T-helper 9 cell (primary cell): Measurements from ENCODE around the gene PPM1D.

Source experiments
- DNase-seq: peaks from one replicate; pipeline ENCODE4 v3.0.0-alpha.2; 2020

Gene PPM1D

DNA sequence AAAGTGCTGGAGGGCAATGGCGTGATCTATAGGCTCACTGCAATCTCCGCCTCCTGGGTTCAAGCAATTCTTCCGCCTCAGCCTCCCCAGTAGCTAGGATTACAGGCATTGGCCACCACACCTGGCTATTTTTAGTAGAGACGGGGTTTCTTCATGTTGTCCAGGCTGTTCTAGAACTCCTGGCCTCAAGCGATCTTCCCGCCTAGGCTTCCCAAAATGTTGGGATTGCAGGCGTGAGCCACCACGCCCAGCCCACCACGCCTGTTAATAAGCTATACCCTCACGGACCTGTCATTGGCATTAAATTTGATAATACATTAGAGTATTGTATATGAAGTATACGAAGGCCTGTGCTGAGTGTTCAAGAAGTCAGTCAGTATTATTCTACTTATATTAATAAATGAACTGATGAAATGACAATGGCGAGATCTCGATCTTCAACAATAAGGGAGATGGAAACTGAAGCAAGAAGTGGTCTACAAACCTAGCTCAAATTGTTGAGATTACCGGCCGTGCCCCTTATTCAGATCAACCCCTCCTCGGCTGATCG lies 76.8 kb downstream of the PPM1D start:
- no peak for DNase-seq

DNA sequence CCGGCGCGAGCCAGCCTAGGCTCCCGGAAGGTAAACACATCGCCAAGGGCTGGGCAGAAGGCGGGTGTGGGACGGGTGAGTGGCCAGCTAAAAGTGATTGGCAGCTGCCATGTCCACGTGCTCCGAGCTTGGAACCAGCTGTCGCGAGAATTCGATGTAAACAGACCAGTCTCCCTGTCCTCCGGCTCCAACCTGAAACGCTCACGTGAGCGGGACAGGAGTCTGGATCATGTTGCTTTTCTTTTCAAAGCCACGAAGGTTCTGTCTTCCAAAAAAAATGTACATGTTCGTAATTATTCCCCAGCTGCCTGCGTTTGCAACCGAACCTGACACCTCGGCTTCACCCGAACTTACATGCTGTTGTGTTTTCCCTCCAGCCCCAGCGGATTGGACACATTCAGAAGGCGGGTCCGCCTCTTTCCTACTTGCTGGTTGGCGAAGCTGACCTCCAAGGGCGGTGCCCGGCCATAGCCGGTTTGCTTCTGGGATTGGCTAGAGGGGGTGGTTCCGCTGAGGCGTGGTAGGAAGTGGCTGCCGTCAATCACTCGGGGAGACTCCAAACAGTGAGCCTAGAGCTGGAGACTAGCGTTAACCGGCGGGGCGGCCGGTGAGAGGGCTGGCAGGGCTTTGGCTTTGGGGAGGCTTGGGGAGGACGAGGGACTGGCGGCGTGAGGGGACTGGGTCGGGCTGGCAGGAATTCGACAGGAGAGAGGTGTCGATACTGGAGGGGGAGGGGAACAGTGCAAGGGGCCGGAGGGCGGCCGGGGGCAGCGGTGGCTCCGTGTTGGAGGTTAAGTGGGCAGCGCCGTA lies 77.5 kb downstream of the PPM1D start, which contains the start of gene BCAS3:
TSS of gene BCAS3 (plus strand) at position 544 of the 810 bp plus-strand sequence.
- DNase-seq, result peak; percentile 91

DNA sequence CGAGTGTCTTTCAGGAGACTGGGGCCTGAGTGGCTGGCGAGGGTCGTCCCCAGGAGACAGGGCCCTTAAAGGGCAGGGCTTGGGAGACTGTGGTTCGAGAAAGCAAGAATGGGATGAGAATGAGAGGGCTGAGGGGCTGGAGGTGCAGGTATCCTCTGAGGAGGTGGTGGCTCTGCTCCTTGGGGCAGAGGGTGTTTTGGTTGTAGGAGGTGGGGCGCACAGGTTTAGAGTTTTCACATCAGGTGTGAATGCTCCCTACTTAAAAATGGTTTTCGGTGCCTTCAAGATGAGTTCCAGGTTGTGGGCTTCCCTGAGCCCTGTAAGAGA lies 78.1 kb downstream of the PPM1D start:
- peak; percentile 1 for DNase-seq

DNA sequence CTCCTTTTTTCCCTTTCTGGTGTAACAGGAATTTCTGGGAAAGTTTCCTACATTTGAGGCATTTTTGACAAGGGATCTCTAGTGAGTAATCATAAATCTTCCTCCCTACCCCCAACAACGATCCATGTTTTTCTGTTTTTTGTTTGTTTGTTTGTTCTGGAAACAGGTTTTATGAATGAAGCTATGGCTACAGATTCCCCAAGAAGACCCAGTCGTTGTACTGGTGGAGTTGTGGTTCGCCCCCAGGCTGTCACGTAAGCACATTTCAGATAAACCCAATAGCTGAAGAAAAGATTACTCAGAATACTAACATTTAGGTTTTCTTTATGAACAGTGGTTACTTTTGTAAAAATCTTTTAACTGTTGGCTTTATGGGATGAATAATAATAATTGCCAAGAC lies 79.3 kb downstream of the PPM1D start:
- DNase-seq, result no peak

DNA sequence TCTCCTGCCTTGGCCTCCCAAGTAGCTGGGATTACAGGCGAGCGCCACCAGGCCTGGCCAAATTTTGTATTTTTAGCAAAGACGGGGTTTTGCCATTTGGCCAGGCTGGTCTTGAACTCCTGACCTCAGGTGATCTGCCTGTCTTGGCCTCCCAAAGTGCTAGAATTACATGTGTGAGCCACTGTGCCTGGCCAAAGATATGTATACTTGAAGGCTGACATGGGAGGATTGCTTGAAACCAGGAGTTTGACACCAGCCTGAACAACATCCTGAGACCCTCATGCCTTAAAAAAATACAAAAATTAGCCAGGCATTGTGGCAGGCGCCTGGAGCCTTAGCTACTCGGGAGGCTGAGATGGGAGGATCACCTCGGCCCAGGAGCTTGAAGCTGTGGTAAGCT lies 80.8 kb downstream of the PPM1D start:
- no peak for DNase-seq

DNA sequence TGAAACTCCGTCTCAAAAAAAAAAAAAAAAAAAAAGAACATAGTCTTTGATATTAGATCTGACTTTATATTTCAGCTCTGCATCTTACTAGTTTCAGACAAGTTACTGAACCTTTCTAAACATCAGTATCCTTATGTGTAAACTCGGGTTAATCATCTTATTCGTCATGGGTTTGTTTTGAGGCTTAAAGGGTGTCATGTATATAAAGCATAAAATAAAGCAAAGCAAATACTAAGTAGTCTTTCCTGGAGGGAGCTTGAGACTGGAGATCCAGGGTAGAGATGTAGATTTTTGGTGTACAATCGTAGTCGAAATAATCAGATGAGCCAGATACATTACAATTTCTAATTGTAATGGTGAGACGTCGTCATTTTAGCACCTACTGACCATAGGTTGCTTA lies 85.4 kb downstream of the PPM1D start:
- no peak for DNase-seq

DNA sequence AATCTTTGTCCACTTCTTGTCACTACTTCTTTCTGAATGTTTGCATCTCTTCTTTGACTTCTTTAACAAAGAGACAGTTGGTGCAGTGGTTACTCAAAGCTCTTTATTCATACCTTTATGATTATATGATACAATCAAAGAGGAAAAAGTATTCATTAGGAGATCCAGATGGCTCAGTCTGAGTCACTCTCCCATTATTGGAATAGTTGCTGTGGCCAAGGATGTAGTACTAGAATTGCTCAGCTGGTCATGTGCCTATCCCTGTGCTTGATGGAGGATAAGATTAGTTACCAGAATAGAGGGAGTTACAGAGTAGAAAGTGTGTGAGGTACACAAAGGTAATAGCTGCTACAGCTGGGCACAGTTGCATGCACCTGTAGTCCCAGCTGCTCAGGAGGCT lies 96.0 kb downstream of the PPM1D start:
- DNase-seq, result no peak

DNA sequence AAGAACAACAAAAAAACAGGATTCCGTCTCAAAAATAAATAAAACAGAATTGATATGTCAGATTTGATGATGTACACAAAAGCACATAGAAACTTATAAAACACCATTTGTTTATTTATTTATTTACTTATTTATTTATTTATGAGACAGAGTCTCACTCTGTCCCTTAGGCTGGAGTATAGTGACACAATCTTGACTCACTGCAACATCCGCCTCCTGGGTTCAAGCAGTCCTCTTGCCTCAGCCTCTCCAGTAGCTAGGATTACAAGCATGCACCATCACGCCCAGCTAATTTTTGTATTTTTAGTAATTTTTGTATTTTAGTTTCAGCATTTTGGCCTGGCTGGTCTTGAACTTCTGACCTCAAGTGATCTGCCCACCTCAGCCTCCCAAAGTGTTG lies 99.1 kb downstream of the PPM1D start:
- no peak for DNase-seq

DNA sequence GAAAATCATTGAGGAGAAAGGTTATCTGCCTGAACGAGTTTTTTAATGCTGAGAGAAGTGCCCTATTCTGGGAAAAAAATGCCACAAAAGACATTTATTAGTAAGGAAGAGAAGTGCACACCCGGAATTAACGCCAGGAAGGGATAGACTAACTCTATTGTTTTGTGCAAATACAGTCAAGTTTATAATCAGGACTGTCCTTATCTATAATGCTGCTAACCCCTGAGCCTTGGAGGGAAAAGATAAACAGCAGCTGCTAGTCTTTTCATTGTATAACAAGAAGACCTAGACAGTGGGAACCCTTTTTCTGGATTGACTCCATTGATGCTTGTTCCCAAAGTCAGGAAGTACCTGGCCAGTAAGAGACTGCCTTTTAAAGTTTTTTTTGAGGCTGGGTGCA lies 104.2 kb downstream of the PPM1D start:
- no peak for DNase-seq

DNA sequence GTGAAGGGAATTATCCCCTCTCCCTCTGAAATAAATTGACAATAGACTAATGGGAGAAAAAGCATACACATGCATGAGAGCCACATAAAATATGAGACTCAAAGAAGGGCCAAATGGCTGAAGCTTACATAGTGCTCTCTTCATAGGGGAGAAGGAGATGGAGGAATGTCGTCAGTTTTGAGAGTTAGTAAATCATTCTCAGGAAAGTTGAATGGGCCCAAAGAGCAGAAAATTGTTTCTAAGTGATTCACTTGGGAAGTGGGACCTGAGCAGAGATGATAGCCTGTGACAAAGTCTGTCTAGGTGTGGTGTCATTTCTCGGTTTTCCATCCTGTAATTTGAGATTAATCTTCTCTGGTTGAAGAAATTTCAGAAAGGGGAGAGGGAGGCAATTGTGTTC lies 112.7 kb downstream of the PPM1D start:
- DNase-seq, result no peak

DNA sequence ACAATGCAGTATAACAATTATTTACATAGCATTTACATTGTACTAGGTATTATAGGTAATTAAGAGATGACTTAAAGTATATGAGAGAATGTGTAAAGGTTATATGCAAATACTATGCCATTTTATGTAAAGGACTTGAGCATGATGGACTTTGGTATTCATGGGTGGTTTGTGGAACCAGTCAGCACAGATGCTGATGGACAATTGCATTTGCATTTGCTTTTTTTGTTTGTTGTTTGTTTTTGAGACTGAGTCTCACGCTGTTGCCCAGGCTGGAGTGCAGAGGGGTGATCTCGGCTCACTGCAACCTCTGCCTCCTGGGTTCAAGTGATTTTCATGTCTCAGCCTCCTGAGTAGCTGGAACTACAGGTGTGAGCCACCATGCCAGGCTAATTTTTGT lies 113.6 kb downstream of the PPM1D start:
- no peak for DNase-seq
